GM12874 (cell line): ENCODE data around the gene FNIP1.

ENCODE experiments used
- CTCF ChIP-seq: IDR thresholded peaks from 2 replicates; pipeline ENCODE4 v1.5.1; 2011; ENCODE audit warnings: low read depth, mild to moderate bottlenecking, control low read depth, low read length, moderate library complexity; ENCODE audit not compliant: insufficient read depth

Gene FNIP1

GRCh38 chr5:131791866-131792265, 5.0 kb downstream of the FNIP1 start:
- no peak for TF ChIP-seq CTCF

GRCh38 chr5:131790550-131790949, 6.3 kb downstream of the FNIP1 start:
- no peak for TF ChIP-seq CTCF

GRCh38 chr5:131789765-131790164, 7.1 kb downstream of the FNIP1 start:
- TF ChIP-seq CTCF, result no peak

- TF ChIP-seq CTCF, result no peak
These were observed 9.1 kb downstream of the FNIP1 start for GRCh38 chr5:131787736-131788135.

- no peak for TF ChIP-seq CTCF
These were observed 9.7 kb downstream of the FNIP1 start for GRCh38 chr5:131786900-131787692.

GRCh38 chr5:131786036-131786435, 10.8 kb downstream of the FNIP1 start:
- TF ChIP-seq CTCF, result no peak

- TF ChIP-seq CTCF, result no peak
These were observed 12.9 kb downstream of the FNIP1 start for GRCh38 chr5:131783874-131784273.

GRCh38 chr5:131783357-131783756, 13.5 kb downstream of the FNIP1 start:
- TF ChIP-seq CTCF, result no peak
